ENCODE results near the gene ZNF644. TPM values are rescaled to one million over a fixed set of nuclear protein-coding genes. Genes with fewer than 3 reads are reported as not detected.
A peak's percentile ranks its signal among the peaks of the same experiment; 100 is the strongest.

Gene ZNF644
- total RNA-seq, 1 donor from 2014 or later, result 177 TPM

GRCh38 chr1:90969241-90969640, 52.6 kb downstream of the ZNF644 start:
- H3K9ac ChIP-seq, result no peak overlapping the region
- H3K36me3 ChIP-seq, result no peaks in the 10 kb centered on the region
- H3K4me2 ChIP-seq, result no peak overlapping the region
- no peaks in the 10 kb centered on the region for H3K27me3 ChIP-seq
- peaks cover 29% of the 10 kb centered on the region for H4K20me1 ChIP-seq (ENCODE audit: low read depth)
- no peak overlapping the region for H3K27ac ChIP-seq
- H3K4me3 ChIP-seq, result no peak overlapping the region
- no peaks in the 10 kb centered on the region for H3K27me3 Mint-ChIP-seq (ENCODE audit: insufficient read depth, low read depth)
- no peaks in the 10 kb centered on the region for H3K4me1 ChIP-seq
- H3K27ac Mint-ChIP-seq, result no peak overlapping the region
- no peak overlapping the region for H2AFZ ChIP-seq (replicated peaks)
- TF ChIP-seq EZH2phosphoT487 (IDR thresholded peaks at IDR 0.05) (no peak), CTCF (IDR thresholded peaks at IDR 0.05) (no peak), EZH2 (IDR thresholded peaks at IDR 0.05) (no peak)
- no peak overlapping the region for H3K4me3 Mint-ChIP-seq
- H3K9me3 ChIP-seq (ENCODE audit: low read depth), result no peaks in the 10 kb centered on the region
- H3K9me3 Mint-ChIP-seq, result peaks cover 13% of the 10 kb centered on the region
- H3F3A ChIP-seq (ENCODE audit: low read depth), result peaks cover 12% of the 10 kb centered on the region
- H3K4me1 Mint-ChIP-seq, result no peaks in the 10 kb centered on the region
- no peak for DNase-seq (ENCODE audit: low spot score)
- H3K36me3 Mint-ChIP-seq, result peaks cover 35% of the 10 kb centered on the region
- H3K79me2 ChIP-seq (ENCODE audit: low read depth), result peaks cover 94% of the 10 kb centered on the region

GRCh38 chr1:90964444-90965035, 57.3 kb downstream of the ZNF644 start:
- Histone ChIP-seq H3K4me2 (no peak overlapping the region), H3F3A (ENCODE audit: low read depth) (peaks cover 12% of the 10 kb centered on the region), H3K9me3 (ENCODE audit: low read depth) (no peaks in the 10 kb centered on the region), H3K9ac (no peak overlapping the region), H3K4me3 (no peak overlapping the region), H2AFZ (replicated peaks) (no peak overlapping the region), H3K27me3 (no peaks in the 10 kb centered on the region), H3K79me2 (ENCODE audit: low read depth) (peaks cover 94% of the 10 kb centered on the region), H3K36me3 (peaks cover under 1% of the 10 kb centered on the region), H4K20me1 (ENCODE audit: low read depth) (peaks cover 56% of the 10 kb centered on the region), H3K4me1 (no peaks in the 10 kb centered on the region), H3K27ac (no peak overlapping the region)
- Mint-ChIP-seq H3K27me3 (ENCODE audit: insufficient read depth, low read depth) (no peaks in the 10 kb centered on the region), H3K27ac (no peak overlapping the region), H3K4me3 (no peak overlapping the region), H3K36me3 (peaks cover 24% of the 10 kb centered on the region), H3K4me1 (no peaks in the 10 kb centered on the region), H3K9me3 (peaks cover 9% of the 10 kb centered on the region)
- TF ChIP-seq CTCF (IDR thresholded peaks at IDR 0.05) (peak; percentile 60), EZH2phosphoT487 (IDR thresholded peaks at IDR 0.05) (no peak)
- peak; percentile 15 for DNase-seq (ENCODE audit: low spot score)

GRCh38 chr1:90963651-90964050, 58.2 kb downstream of the ZNF644 start:
- H3K9ac ChIP-seq, result no peak overlapping the region
- H3K36me3 ChIP-seq, result peaks cover 4% of the 10 kb centered on the region
- no peak overlapping the region for H2AFZ ChIP-seq (replicated peaks)
- no peak overlapping the region for H3K4me3 Mint-ChIP-seq
- H3K4me1 Mint-ChIP-seq, result no peaks in the 10 kb centered on the region
- no peaks in the 10 kb centered on the region for H3K9me3 ChIP-seq (ENCODE audit: low read depth)
- TF ChIP-seq EZH2phosphoT487 (IDR thresholded peaks at IDR 0.05), result no peak
- TF ChIP-seq CTCF (IDR thresholded peaks at IDR 0.05), result no peak
- no peak for TF ChIP-seq EZH2 (IDR thresholded peaks at IDR 0.05)
- H3K79me2 ChIP-seq (ENCODE audit: low read depth), result peaks cover 94% of the 10 kb centered on the region
- no peak overlapping the region for H3K27ac Mint-ChIP-seq
- no peak for DNase-seq (ENCODE audit: low spot score)
- no peaks in the 10 kb centered on the region for H3K27me3 Mint-ChIP-seq (ENCODE audit: insufficient read depth, low read depth)
- peaks cover 16% of the 10 kb centered on the region for H3K9me3 Mint-ChIP-seq
- H4K20me1 ChIP-seq (ENCODE audit: low read depth), result peaks cover 56% of the 10 kb centered on the region
- no peaks in the 10 kb centered on the region for H3K27me3 ChIP-seq
- peaks cover 12% of the 10 kb centered on the region for H3F3A ChIP-seq (ENCODE audit: low read depth)
- no peak overlapping the region for H3K4me3 ChIP-seq
- H3K4me2 ChIP-seq, result no peak overlapping the region
- peaks cover 26% of the 10 kb centered on the region for H3K36me3 Mint-ChIP-seq
- no peaks in the 10 kb centered on the region for H3K4me1 ChIP-seq
- no peak overlapping the region for H3K27ac ChIP-seq

Measured in neural progenitor cell (in vitro differentiated cells).